Small intestine (tissue), 7 donors: ENCODE measurements around the gene RHEX. TPM values are rescaled to one million over a fixed set of nuclear protein-coding genes. Genes with fewer than 3 reads are reported as not detected.

Experiments used
- DNase-seq, 2 donors: peaks; one replicate each; pipeline versions ENCODE4 v3.0.0 to v3.0.0-alpha.2; 2013
- FAIRE-seq: peaks from 2 replicates; lab custom pipeline; 2012; peaks lifted over from hg19 to GRCh38; lab: Jason Lieb, UNC
- H3K27ac ChIP-seq, 3 donors: one replicate each; pipeline ENCODE4 v1.5.1; 2013; ENCODE audit warnings: low read length in 2 of 3, mild to moderate bottlenecking in 2 of 3, control low read depth in 1 of 3, inconsistent platforms in 1 of 3, low read depth in 1 of 3, moderate library complexity in 1 of 3
- H3K27me3 ChIP-seq, 3 donors: one replicate each; pipeline ENCODE4 v1.6.1; 2013; ENCODE audit warnings: low read length in 3 of 3, inconsistent platforms in 1 of 3; ENCODE audit not compliant: control insufficient read depth in 3 of 3, insufficient read depth in 3 of 3
- H3K36me3 ChIP-seq, 3 donors: one replicate each; pipeline ENCODE4 v1.6.1; 2013; ENCODE audit warnings: low read length in 3 of 3, inconsistent platforms in 1 of 3, low read depth in 1 of 3, mild to moderate bottlenecking in 1 of 3, moderate library complexity in 1 of 3; ENCODE audit not compliant: control insufficient read depth in 3 of 3, insufficient read depth in 2 of 3
- H3K4me1 ChIP-seq, 3 donors: one replicate each; pipeline ENCODE4 v1.6.1; 2013; ENCODE audit warnings: low read length in 2 of 3, inconsistent platforms in 1 of 3, low read depth in 1 of 3, mild to moderate bottlenecking in 1 of 3, moderate library complexity in 1 of 3; ENCODE audit not compliant: control insufficient read depth in 3 of 3, insufficient read depth in 2 of 3
- H3K4me3 ChIP-seq, 3 donors: one replicate each; pipeline ENCODE4 v1.5.1; 2013; ENCODE audit warnings: low read length in 3 of 3, control low read depth in 1 of 3, inconsistent platforms in 1 of 3, low read depth in 1 of 3, mild to moderate bottlenecking in 1 of 3, moderate library complexity in 1 of 3
- H3K9me3 ChIP-seq, 2 donors: one replicate each; pipeline ENCODE4 v1.6.1; 2013; ENCODE audit warnings: low read depth in 1 of 2, low read length in 1 of 2; ENCODE audit not compliant: control insufficient read depth in 2 of 2, insufficient read depth in 1 of 2
- WGBS, 3 donors: extraction: QIAGEN DNeasy Blood & Tissue Kit; methylation state at CpG; one replicate each; pipeline ENCODE4 v1.1.7; 2013; 5-methylcytosine and 5-hydroxymethylcytosine counted together
- polyA plus RNA-seq, 4 donors: library from polyadenylated mRNA; stranded (reverse) in 3 of 4; unstranded in 1 of 4; fragments of 200-250 nt in 3 of 4; fragments of 120-200 nt in 1 of 4; gene quantifications; one replicate each; pipeline versions ENCODE4 v1.2.1 to v1.2.3, GENCODE V29; 2013
- donor health status: healthy with polysubstance abuse.
- donor health status: control.
- donor health status: control.
- donor health status: Bipolar disorder and iron deficiency.
- donor health status: healthy.

Gene RHEX
- polyA plus RNA-seq, 4 donors: 0.25 to 4.6 (median 3.8) TPM; not detected in 1

GRCh38 chr1:206036663-206037455, 16.1 kb upstream of the RHEX start:
- Histone ChIP-seq H3K27ac (no peak overlapping the region), H3K4me3 (no peak overlapping the region), H3K4me1 (peaks cover 0 to 8% (median 0%) of the 10 kb centered on the region in 3 donors), H3K9me3 (peaks cover 0 to 2% of the 10 kb centered on the region in 2 donors), H3K27me3 (no peaks in the 10 kb centered on the region), H3K36me3 (no peaks in the 10 kb centered on the region)
- WGBS, 3 donors: 35 to 58% (median 49%) methylated on average over 2 of the region's 2 CpGs
- DNase-seq: no peak
- no peak for FAIRE-seq

GRCh38 chr1:206037581-206037980, 15.4 kb upstream of the RHEX start:
- Histone ChIP-seq H3K9me3 (peaks cover 0 to 2% of the 10 kb centered on the region in 2 donors), H3K4me3 (no peak overlapping the region), H3K27me3 (no peaks in the 10 kb centered on the region), H3K27ac (no peak overlapping the region), H3K36me3 (no peaks in the 10 kb centered on the region), H3K4me1 (peaks cover 0 to 4% (median 0%) of the 10 kb centered on the region in 3 donors)
- FAIRE-seq: no peak
- 92 to 95% (median 94%) methylated on average over 9 of the region's 9 CpGs for WGBS, 3 donors
- no peak for DNase-seq

GRCh38 chr1:206039046-206039973, 13.7 kb upstream of the RHEX start:
- DNase-seq (no peak), FAIRE-seq (no peak)
- H3K27ac ChIP-seq: no peak overlapping the region
- no peak overlapping the region for H3K4me3 ChIP-seq
- H3K27me3 ChIP-seq: no peaks in the 10 kb centered on the region
- no peaks in the 10 kb centered on the region for H3K36me3 ChIP-seq
- peaks cover 0 to 4% (median 0%) of the 10 kb centered on the region in 3 donors for H3K4me1 ChIP-seq
- no peaks in the 10 kb centered on the region for H3K9me3 ChIP-seq
- 48 to 53% (median 48%) methylated on average over 7 of the region's 7 CpGs for WGBS, 3 donors

- H3K27me3 ChIP-seq: no peaks in the 10 kb centered on the region
- no peak overlapping the region for H3K27ac ChIP-seq
- FAIRE-seq (no peak), DNase-seq (no peak)
- H3K4me3 ChIP-seq: no peak overlapping the region
- peaks cover 0 to 4% (median 0%) of the 10 kb centered on the region in 3 donors for H3K4me1 ChIP-seq
- no peaks in the 10 kb centered on the region for H3K36me3 ChIP-seq
- H3K9me3 ChIP-seq: no peaks in the 10 kb centered on the region
- WGBS, 3 donors: 72 to 75% (median 74%) methylated on average over 5 of the region's 5 CpGs
Measured at GRCh38 chr1:206040328-206040727, 12.6 kb upstream of the RHEX start.

- DNase-seq (no peak), FAIRE-seq (no peak)
Measured at GRCh38 chr1:206041640-206042039, 11.3 kb upstream of the RHEX start.

GRCh38 chr1:206047271-206047670, 5.7 kb upstream of the RHEX start:
- no peak for DNase-seq
- WGBS, 3 donors: 74 to 81% (median 77%) methylated on average over 4 of the region's 4 CpGs
- H3K27ac ChIP-seq: peak overlapping the region in 1 of 3 donors; percentile 27
- no peak overlapping the region for H3K4me3 ChIP-seq
- H3K36me3 ChIP-seq: no peaks in the 10 kb centered on the region
- no peak for FAIRE-seq
- H3K4me1 ChIP-seq: peaks cover 0 to 15% (median 2%) of the 10 kb centered on the region in 3 donors
- no peaks in the 10 kb centered on the region for H3K27me3 ChIP-seq
- H3K9me3 ChIP-seq: no peaks in the 10 kb centered on the region

More at GRCh38 chr1:206041640-206042039, 11.3 kb upstream of the RHEX start:
- H3K36me3 ChIP-seq: no peaks in the 10 kb centered on the region
- H3K27me3 ChIP-seq: no peaks in the 10 kb centered on the region
- H3K4me3 ChIP-seq: no peak overlapping the region
- no peak overlapping the region for H3K27ac ChIP-seq
- no peaks in the 10 kb centered on the region for H3K9me3 ChIP-seq
- 33 to 52% (median 46%) methylated on average over 7 of the region's 7 CpGs for WGBS, 3 donors
- peaks cover 0 to 4% (median 0%) of the 10 kb centered on the region in 3 donors for H3K4me1 ChIP-seq

- DNase-seq (peak; percentile 94), FAIRE-seq (no peak)
- no peaks in the 10 kb centered on the region for H3K36me3 ChIP-seq
- peak overlapping the region in 2 of 3 donors; percentile 14 to 38 for H3K27ac ChIP-seq
- H3K4me3 ChIP-seq: no peak overlapping the region
- WGBS, 3 donors: 17 to 57% (median 39%) methylated on average over 6 of the region's 6 CpGs
- peaks cover 0 to 15% (median 2%) of the 10 kb centered on the region in 3 donors for H3K4me1 ChIP-seq
- H3K27me3 ChIP-seq: no peaks in the 10 kb centered on the region
- H3K9me3 ChIP-seq: no peaks in the 10 kb centered on the region
Measured at GRCh38 chr1:206048582-206048981, 4.4 kb upstream of the RHEX start.

- Histone ChIP-seq H3K27me3 (no peaks in the 10 kb centered on the region), H3K4me3 (no peak overlapping the region), H3K27ac (no peak overlapping the region), H3K4me1 (peaks cover 0 to 17% (median 2%) of the 10 kb centered on the region in 3 donors), H3K36me3 (no peaks in the 10 kb centered on the region), H3K9me3 (no peaks in the 10 kb centered on the region)
- DNase-seq: peak in 1 of 2 donors; percentile 34
- no peak for FAIRE-seq
Measured at GRCh38 chr1:206049293-206049692, 3.7 kb upstream of the RHEX start.
